ENCODE results near the gene NAA60.
A peak's percentile ranks its signal among the peaks of the same experiment; 100 is the strongest.

Gene NAA60

GRCh38 chr16:3443108-3444031, at the start of gene NAA60, which contains the start of gene ZNF597:
NAA60 (plus strand) TSS chr16:3443680; CDS start chr16:3476228, 32,548 bp downstream.
ZNF597 (minus strand) TSS chr16:3443504; CDS start chr16:3443153, 351 bp downstream.
- no peak for TF ChIP-seq CTCF (conservative IDR thresholded peaks at IDR 0.05)

DNA sequence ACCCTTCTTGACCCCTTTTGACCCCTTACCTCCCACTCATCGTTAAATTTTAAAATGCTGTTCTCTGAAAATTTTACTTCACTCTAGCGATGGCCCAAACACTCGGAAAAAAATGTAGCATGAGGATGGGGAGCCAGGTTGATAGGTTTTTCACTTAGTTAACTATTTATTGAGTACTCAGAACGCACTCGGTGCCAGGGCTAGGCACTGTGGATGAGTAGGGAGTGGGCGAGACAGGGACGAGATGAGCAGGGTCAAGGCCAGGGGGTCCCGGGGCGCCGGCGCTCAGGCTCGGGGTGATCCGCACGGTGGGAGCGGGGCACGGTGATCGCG, 43.1 kb upstream of the NAA60 start:
- TF ChIP-seq CTCF (conservative IDR thresholded peaks at IDR 0.05), result no peak
- H3K27ac ChIP-seq, result peak overlapping the region; percentile 75

More at GRCh38 chr16:3443108-3444031, at the start of gene NAA60, which contains the start of gene ZNF597:
- no peak within 1 kb of the TSS for H3K27ac ChIP-seq

DNA sequence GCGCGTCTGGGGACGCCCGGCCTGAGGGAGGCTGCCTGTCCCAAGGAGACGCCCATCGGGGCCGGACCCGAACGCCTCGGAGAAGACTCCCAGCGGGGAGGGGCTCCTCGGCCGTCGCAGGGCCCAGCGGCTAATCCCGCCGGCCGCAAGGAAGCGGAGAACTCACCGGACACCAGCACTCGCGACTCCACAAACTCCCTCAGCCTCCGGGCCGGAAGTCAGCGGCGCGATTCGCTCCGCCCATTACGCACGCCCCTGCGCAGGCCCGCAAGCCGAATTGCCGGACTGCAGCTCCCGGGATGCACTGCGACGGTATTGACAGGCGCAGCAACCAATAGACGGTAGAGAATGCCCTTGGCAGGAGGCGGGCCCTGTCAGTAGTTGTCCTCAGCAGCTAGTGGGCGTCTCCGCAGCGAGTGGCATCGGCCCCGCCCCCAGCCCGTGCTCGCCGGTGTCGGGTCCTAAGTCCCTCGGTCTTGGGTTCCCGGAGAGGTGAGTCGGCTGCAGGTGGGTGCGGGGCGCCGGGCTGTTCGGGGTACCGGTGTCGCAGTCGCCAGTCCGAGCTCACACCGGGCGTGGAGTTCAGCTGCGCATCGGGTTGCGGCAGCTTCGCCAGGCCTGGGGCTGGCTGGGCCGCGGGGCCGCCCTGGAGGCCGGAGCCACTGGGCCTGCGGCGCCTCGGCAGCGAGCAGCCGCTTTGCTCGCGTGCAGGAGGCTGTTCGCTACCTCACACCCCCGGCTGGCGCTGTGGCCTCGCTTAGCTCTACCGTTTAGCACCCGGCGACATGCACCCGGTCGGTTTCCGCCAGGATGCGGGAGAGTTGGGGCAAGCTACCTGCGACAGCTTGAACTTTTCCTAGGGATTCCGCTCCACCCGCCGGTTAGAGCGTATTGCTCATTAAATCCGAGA, 42.4 kb upstream of the NAA60 start, which contains the start of the genes ZNF174 and ZSCAN32:
TSS of gene ZNF174 (plus strand) at position 437 of the 910 bp plus-strand sequence. CDS start 790 bp downstream, outside the sequence.
TSS of gene ZSCAN32 (minus strand) at position 226 of the 910 bp plus-strand sequence. CDS start 3,447 bp downstream, outside the sequence.
- H3K27ac ChIP-seq, result peak within 1 kb of the TSS; percentile 75
- TF ChIP-seq CTCF (conservative IDR thresholded peaks at IDR 0.05), result no peak

GRCh38 chr16:3401719-3402397, 41.6 kb upstream of the NAA60 start:
- TF ChIP-seq CTCF (conservative IDR thresholded peaks at IDR 0.05), result no peak
- H3K27ac ChIP-seq, result peak overlapping the region; percentile 75

- no peak for TF ChIP-seq CTCF (conservative IDR thresholded peaks at IDR 0.05)
- no peak overlapping the region for H3K27ac ChIP-seq
Measured at GRCh38 chr16:3408561-3409197, 34.8 kb upstream of the NAA60 start.

GRCh38 chr16:3413730-3414379, 29.6 kb upstream of the NAA60 start:
- TF ChIP-seq CTCF (conservative IDR thresholded peaks at IDR 0.05), result no peak
- H3K27ac ChIP-seq, result no peak overlapping the region
